Endothelial cell of umbilical vein (primary cell): ENCODE data around the gene OR56A1.

ENCODE experiments used
- EZH2 ChIP-seq: IDR thresholded peaks from 2 replicates; pipeline ENCODE4 v1.6.1; 2012; ENCODE audit warnings: borderline replicate concordance, low read depth, mild to moderate bottlenecking, moderate library complexity, low read length, inconsistent platforms; ENCODE audit not compliant: severe bottlenecking
- GATA2 ChIP-seq: IDR thresholded peaks from 2 replicates; pipeline ENCODE4 v1.7.0; 2011; ENCODE audit warnings: low read depth, mild to moderate bottlenecking, moderate library complexity, mixed read lengths, low read length; ENCODE audit not compliant: insufficient read length, insufficient read depth
- POLR2A ChIP-seq: IDR thresholded peaks from 2 replicates; pipeline ENCODE4 v1.6.1; 2012; ENCODE audit warnings: low read depth, mild to moderate bottlenecking, control low read depth, low read length
- TF ChIP-seq, protein P1 (sequence below), 2 donors: IDR thresholded peaks; 1 replicate in 1 of 2; 2 replicates in 1 of 2; pipeline ENCODE4 v1.5.1; 2011; ENCODE audit warnings: low read length in 2 of 2, mild to moderate bottlenecking in 2 of 2, moderate library complexity in 2 of 2, control low read depth in 1 of 2, inconsistent platforms in 1 of 2, low read depth in 1 of 2; ENCODE audit not compliant: insufficient read depth in 1 of 2; ENCODE audit errors: extremely low read depth in 1 of 2
- TF ChIP-seq, protein P2 (sequence below): IDR thresholded peaks from 2 replicates; pipeline ENCODE4 v1.6.1; 2011; ENCODE audit not compliant: insufficient read depth, insufficient read length

DNA sequence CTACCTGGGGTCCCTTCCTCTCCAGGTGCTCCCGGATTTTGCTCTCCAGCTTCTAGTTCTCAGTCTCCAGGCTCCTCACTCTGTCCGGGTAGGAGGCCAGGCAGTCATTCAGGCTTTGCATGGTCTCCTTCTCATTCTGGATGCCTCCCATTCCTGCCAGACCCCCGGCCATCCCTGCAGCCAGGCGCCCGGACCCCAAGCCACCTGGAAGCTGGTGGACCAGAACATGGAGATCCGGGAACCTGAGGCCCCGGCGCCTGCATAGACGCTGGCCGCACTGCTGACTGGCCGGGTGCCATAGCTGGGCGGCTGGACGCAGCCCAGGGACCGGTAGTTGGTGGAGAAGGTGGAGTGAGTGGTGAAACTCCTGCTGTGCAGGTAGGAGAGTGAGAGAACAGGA, 35.8 kb downstream of the OR56A1 start:
- TF ChIP-seq, protein P1, sequence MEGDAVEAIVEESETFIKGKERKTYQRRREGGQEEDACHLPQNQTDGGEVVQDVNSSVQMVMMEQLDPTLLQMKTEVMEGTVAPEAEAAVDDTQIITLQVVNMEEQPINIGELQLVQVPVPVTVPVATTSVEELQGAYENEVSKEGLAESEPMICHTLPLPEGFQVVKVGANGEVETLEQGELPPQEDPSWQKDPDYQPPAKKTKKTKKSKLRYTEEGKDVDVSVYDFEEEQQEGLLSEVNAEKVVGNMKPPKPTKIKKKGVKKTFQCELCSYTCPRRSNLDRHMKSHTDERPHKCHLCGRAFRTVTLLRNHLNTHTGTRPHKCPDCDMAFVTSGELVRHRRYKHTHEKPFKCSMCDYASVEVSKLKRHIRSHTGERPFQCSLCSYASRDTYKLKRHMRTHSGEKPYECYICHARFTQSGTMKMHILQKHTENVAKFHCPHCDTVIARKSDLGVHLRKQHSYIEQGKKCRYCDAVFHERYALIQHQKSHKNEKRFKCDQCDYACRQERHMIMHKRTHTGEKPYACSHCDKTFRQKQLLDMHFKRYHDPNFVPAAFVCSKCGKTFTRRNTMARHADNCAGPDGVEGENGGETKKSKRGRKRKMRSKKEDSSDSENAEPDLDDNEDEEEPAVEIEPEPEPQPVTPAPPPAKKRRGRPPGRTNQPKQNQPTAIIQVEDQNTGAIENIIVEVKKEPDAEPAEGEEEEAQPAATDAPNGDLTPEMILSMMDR (IDR thresholded peaks at IDR 0.05; ENCODE audit: extremely low read depth in 1 of 2, insufficient read depth in 1 of 2, low read depth in 1 of 2, low read length in 2 of 2), result no peak
- TF ChIP-seq POLR2A (no peak), GATA2 (no peak), EZH2 (no peak)
- TF ChIP-seq, protein P2, sequence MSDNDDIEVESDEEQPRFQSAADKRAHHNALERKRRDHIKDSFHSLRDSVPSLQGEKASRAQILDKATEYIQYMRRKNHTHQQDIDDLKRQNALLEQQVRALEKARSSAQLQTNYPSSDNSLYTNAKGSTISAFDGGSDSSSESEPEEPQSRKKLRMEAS, result no peak
